ENCODE results near the gene COL4A3. TPM values are rescaled to one million over a fixed set of nuclear protein-coding genes. Genes with fewer than 3 reads are reported as not detected.

Gene COL4A3
- total and polyA plus RNA-seq, 2 experiments from 2014 or later, result 0.29 TPM; not detected in 1

GRCh38 chr2:227296671-227297405 lies 132.4 kb downstream of the COL4A3 start:
- Histone ChIP-seq H3K9me3 (ENCODE audit: low read depth) (no peaks in the 10 kb centered on the region), H3K4me1 (ENCODE audit: low read depth) (no peaks in the 10 kb centered on the region), H3K27me3 (no peaks in the 10 kb centered on the region), H3K36me3 (no peaks in the 10 kb centered on the region), H3K27ac (no peak overlapping the region), H3K4me3 (no peak overlapping the region)
- TF ChIP-seq, protein P1, sequence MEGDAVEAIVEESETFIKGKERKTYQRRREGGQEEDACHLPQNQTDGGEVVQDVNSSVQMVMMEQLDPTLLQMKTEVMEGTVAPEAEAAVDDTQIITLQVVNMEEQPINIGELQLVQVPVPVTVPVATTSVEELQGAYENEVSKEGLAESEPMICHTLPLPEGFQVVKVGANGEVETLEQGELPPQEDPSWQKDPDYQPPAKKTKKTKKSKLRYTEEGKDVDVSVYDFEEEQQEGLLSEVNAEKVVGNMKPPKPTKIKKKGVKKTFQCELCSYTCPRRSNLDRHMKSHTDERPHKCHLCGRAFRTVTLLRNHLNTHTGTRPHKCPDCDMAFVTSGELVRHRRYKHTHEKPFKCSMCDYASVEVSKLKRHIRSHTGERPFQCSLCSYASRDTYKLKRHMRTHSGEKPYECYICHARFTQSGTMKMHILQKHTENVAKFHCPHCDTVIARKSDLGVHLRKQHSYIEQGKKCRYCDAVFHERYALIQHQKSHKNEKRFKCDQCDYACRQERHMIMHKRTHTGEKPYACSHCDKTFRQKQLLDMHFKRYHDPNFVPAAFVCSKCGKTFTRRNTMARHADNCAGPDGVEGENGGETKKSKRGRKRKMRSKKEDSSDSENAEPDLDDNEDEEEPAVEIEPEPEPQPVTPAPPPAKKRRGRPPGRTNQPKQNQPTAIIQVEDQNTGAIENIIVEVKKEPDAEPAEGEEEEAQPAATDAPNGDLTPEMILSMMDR (IDR thresholded peaks at IDR 0.05; ENCODE audit: low read depth, low read length), result no peak
- no peak for DNase-seq (ENCODE audit: low read depth in 1 of 2, low spot score in 1 of 2)

DNA sequence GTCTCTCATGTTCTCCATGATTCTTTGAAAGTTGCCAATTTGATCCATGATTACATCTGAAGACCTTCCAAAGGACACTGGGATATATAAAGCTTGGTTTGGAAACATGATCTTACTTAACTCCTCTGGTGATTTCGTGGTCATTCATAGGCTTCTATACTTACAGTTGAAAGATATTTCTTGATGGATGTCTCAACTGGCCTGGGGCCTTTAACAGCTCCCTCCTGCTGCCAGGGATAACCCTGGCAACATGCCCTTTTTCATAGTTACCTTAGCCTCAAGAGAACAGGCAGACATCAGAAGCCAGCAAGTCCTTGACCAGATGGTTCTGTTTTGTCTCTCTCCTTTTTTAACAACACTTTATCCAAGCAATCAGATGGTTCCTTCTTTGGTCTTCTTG lies 137.1 kb downstream of the COL4A3 start:
- TF ChIP-seq, protein P1 (IDR thresholded peaks at IDR 0.05; ENCODE audit: low read depth, low read length), result no peak
- H3K27ac ChIP-seq, result no peak overlapping the region
- no peaks in the 10 kb centered on the region for H3K27me3 ChIP-seq
- H3K4me3 ChIP-seq, result no peak overlapping the region
- no peaks in the 10 kb centered on the region for H3K36me3 ChIP-seq
- H3K9me3 ChIP-seq (ENCODE audit: low read depth), result no peaks in the 10 kb centered on the region
- H3K4me1 ChIP-seq (ENCODE audit: low read depth), result no peaks in the 10 kb centered on the region
- no peak for DNase-seq (ENCODE audit: low read depth in 1 of 2, low spot score in 1 of 2)

GRCh38 chr2:227308784-227309183 lies 144.4 kb downstream of the COL4A3 start:
- TF ChIP-seq, protein P1 (IDR thresholded peaks at IDR 0.05; ENCODE audit: low read depth, low read length), result no peak
- DNase-seq (ENCODE audit: low read depth in 1 of 2, low spot score in 1 of 2), result no peak
- H3K4me1 ChIP-seq (ENCODE audit: low read depth), result no peaks in the 10 kb centered on the region

DNA sequence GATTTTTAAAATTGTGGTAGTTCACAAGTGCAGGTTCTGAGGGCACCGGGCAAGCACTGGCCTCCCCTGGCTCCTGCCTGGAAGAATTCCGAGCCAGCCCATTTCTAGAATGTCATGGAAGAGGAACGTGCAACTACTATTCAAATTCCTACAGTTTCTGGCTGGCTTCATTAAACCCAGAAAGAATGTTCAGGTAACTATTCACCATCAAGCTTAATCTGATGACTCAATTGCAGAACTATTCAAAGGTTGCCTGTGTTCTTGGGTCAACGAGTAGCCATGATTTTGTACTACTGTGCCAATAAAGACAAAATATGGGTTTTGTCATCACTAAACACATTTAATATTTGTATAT lies 146.3 kb downstream of the COL4A3 start:
- Histone ChIP-seq H3K27ac (no peak overlapping the region), H3K27me3 (no peaks in the 10 kb centered on the region), H3K36me3 (no peaks in the 10 kb centered on the region), H3K4me1 (ENCODE audit: low read depth) (no peaks in the 10 kb centered on the region), H3K9me3 (ENCODE audit: low read depth) (no peaks in the 10 kb centered on the region), H3K4me3 (no peak overlapping the region)
- no peak for DNase-seq (ENCODE audit: low read depth in 1 of 2, low spot score in 1 of 2)
- TF ChIP-seq, protein P1 (IDR thresholded peaks at IDR 0.05; ENCODE audit: low read depth, low read length), result no peak

More at GRCh38 chr2:227308784-227309183, 144.4 kb downstream of the COL4A3 start:
- H3K9me3 ChIP-seq (ENCODE audit: low read depth), result no peaks in the 10 kb centered on the region
- H3K36me3 ChIP-seq, result no peaks in the 10 kb centered on the region
- H3K27me3 ChIP-seq, result no peaks in the 10 kb centered on the region
- no peak overlapping the region for H3K4me3 ChIP-seq
- no peak overlapping the region for H3K27ac ChIP-seq

GRCh38 chr2:227311861-227312506 lies 147.6 kb downstream of the COL4A3 start:
- Histone ChIP-seq H3K36me3 (no peaks in the 10 kb centered on the region), H3K9me3 (ENCODE audit: low read depth) (no peaks in the 10 kb centered on the region), H3K27me3 (no peaks in the 10 kb centered on the region), H3K4me3 (no peak overlapping the region), H3K27ac (no peak overlapping the region), H3K4me1 (ENCODE audit: low read depth) (no peaks in the 10 kb centered on the region)
- TF ChIP-seq, protein P1 (IDR thresholded peaks at IDR 0.05; ENCODE audit: low read depth, low read length), result no peak
- DNase-seq (ENCODE audit: low read depth in 1 of 2, low spot score in 1 of 2), result no peak
